ENCODE data around the gene RAB44. TPM values are rescaled to one million over a fixed set of nuclear protein-coding genes. Genes with fewer than 3 reads are reported as not detected.
"Not testable (repeated sequence)": the region's sequence is repeated elsewhere in the genome, so short reads cannot be mapped to it uniquely, and the experiment has no call there.

The RAB44 gene
- total and polyA plus RNA-seq, 7 donors: 0.01 to 0.06 TPM; not detected in 5

- Histone ChIP-seq H3K9me3 (no peaks in the 10 kb centered on the region), H3K27me3 (ENCODE audit: insufficient read depth in 3 of 3, low read length in 2 of 3) (no peaks in the 10 kb centered on the region), H3K4me3 (no peak overlapping the region), H3K36me3 (ENCODE audit: insufficient read depth in 1 of 2, low read depth in 1 of 2) (no peaks in the 10 kb centered on the region), H3K27ac (no peak overlapping the region), H3K4me1 (no peaks in the 10 kb centered on the region)
- no peak for DNase-seq
- whole genome bisulfite sequencing, 3 donors: 92 to 96% (median 96%) methylated on average over 11 of the region's 11 CpGs
- no peak for TF ChIP-seq CTCF (IDR thresholded peaks at IDR 0.05)
- no peak for ATAC-seq
- intact Hi-C loops (cut with DNase I): no loop called here
Observed at GRCh38 chr6:36651659-36652379, 45.8 kb upstream of the RAB44 start.

- H3K9me3 ChIP-seq; H3K4me1 ChIP-seq; H3K4me3 ChIP-seq; ATAC-seq; H3K27me3 ChIP-seq (ENCODE audit: insufficient read depth in 3 of 3, low read length in 2 of 3); DNase-seq; H3K27ac ChIP-seq; H3K36me3 ChIP-seq (ENCODE audit: insufficient read depth in 1 of 2, low read depth in 1 of 2); intact Hi-C loops (cut with DNase I): not testable (repeated sequence)
- 78 to 86% (median 81%) methylated on average over 5 of the region's 5 CpGs for WGBS, 3 donors
Observed at GRCh38 chr6:36654469-36654868, 43.2 kb upstream of the RAB44 start.

GRCh38 chr6:36655085-36655724 lies 42.4 kb upstream of the RAB44 start:
- ATAC-seq: no peak
- H3K36me3 ChIP-seq (ENCODE audit: insufficient read depth in 1 of 2, low read depth in 1 of 2): no peaks in the 10 kb centered on the region

GRCh38 chr6:36656441-36656840 lies 41.2 kb upstream of the RAB44 start:
- H3K27me3 ChIP-seq (ENCODE audit: insufficient read depth in 3 of 3, low read length in 2 of 3): peaks cover 0 to 9% (median 0%) of the 10 kb centered on the region in 3 donors
- H3K27ac ChIP-seq: no peak overlapping the region
- H3K36me3 ChIP-seq (ENCODE audit: insufficient read depth in 1 of 2, low read depth in 1 of 2): no peaks in the 10 kb centered on the region
- H3K4me3 ChIP-seq: no peak overlapping the region
- intact Hi-C loops (cut with DNase I): no loop called here
- TF ChIP-seq CTCF (IDR thresholded peaks at IDR 0.05): no peak
- ATAC-seq (no peak), DNase-seq (no peak)
- WGBS, 3 donors: 63 to 82% (median 68%) methylated on average over 5 of the region's 5 CpGs
- H3K9me3 ChIP-seq: no peaks in the 10 kb centered on the region
- peaks cover 10% of the 10 kb centered on the region for H3K4me1 ChIP-seq

More at GRCh38 chr6:36655085-36655724, 42.4 kb upstream of the RAB44 start:
- Histone ChIP-seq H3K27ac (no peak overlapping the region), H3K27me3 (ENCODE audit: insufficient read depth in 3 of 3, low read length in 2 of 3) (no peaks in the 10 kb centered on the region), H3K9me3 (no peaks in the 10 kb centered on the region), H3K4me3 (no peak overlapping the region), H3K4me1 (no peaks in the 10 kb centered on the region)
- intact Hi-C loops (cut with DNase I): no loop called here
- no peak for DNase-seq
- WGBS, 3 donors: 72 to 81% (median 74%) methylated on average over 6 of the region's 6 CpGs
- TF ChIP-seq CTCF (IDR thresholded peaks at IDR 0.05): no peak

GRCh38 chr6:36657271-36657670 lies 40.4 kb upstream of the RAB44 start:
- Histone ChIP-seq H3K27me3 (ENCODE audit: insufficient read depth in 3 of 3, low read length in 2 of 3) (peaks cover 0 to 10% (median 0%) of the 10 kb centered on the region in 3 donors), H3K36me3 (ENCODE audit: insufficient read depth in 1 of 2, low read depth in 1 of 2) (no peaks in the 10 kb centered on the region), H3K9me3 (no peaks in the 10 kb centered on the region), H3K4me1 (peaks cover 10% of the 10 kb centered on the region), H3K27ac (no peak overlapping the region), H3K4me3 (no peak overlapping the region)
- intact Hi-C loops (cut with DNase I): no loop called here
- DNase-seq (no peak), ATAC-seq (no peak)
- TF ChIP-seq CTCF (IDR thresholded peaks at IDR 0.05): no peak
- WGBS, 3 donors: 83 to 98% (median 94%) methylated on average over 1 of the region's 1 CpG

All from psoas muscle (tissue), 8 donors.